Ishikawa (cell line): ENCODE results near the gene PCIF1.

ENCODE experiments used
- CREB1 ChIP-seq: IDR thresholded peaks from 2 replicates; pipeline ENCODE4 v1.6.1; 2012; ENCODE audit warnings: low read depth
- EGR1 ChIP-seq: IDR thresholded peaks from 2 replicates; pipeline ENCODE4 v1.6.1; 2012
- FOXM1 ChIP-seq: IDR thresholded peaks from 2 replicates; pipeline ENCODE4 v1.6.1; 2012; ENCODE audit warnings: low read depth, borderline replicate concordance
- MAX ChIP-seq: IDR thresholded peaks from 2 replicates; pipeline ENCODE4 v1.6.1; 2012
- RAD21 ChIP-seq: IDR thresholded peaks from 2 replicates; pipeline ENCODE4 v1.6.1; 2012; ENCODE audit warnings: low read depth
- REST ChIP-seq: IDR thresholded peaks from 2 replicates; pipeline ENCODE4 v1.6.1; 2012; ENCODE audit warnings: low read depth, mild to moderate bottlenecking
- TAF1 ChIP-seq: IDR thresholded peaks from 2 replicates; pipeline ENCODE4 v1.6.1; 2012; ENCODE audit warnings: low read depth, mild to moderate bottlenecking
- USF1 ChIP-seq: IDR thresholded peaks from 2 replicates; pipeline ENCODE4 v1.6.1; 2012

GRCh38 chr20:45963059-45964005, 28.8 kb downstream of the PCIF1 start:
- TF ChIP-seq TAF1: no peak
- TF ChIP-seq FOXM1: no peak
- no peak for TF ChIP-seq REST
- peak; percentile 52 for TF ChIP-seq RAD21
- no peak for TF ChIP-seq MAX
- TF ChIP-seq USF1: no peak
- TF ChIP-seq EGR1: no peak
- TF ChIP-seq CREB1: no peak
